ENCODE results near the gene ST3GAL3. TPM values are rescaled to one million over a fixed set of nuclear protein-coding genes. Genes with fewer than 3 reads are reported as not detected.

ST3GAL3 gene
- total RNA-seq, 2 donors from 2014 or later: 25.3 to 34.9 TPM

GRCh38 chr1:43864111-43865045 lies 157.0 kb downstream of the ST3GAL3 start:
- H3K27ac Mint-ChIP-seq: peak overlapping the region; percentile 75
- H3K27me3 Mint-ChIP-seq (ENCODE audit: low read depth): no peaks in the 10 kb centered on the region
- H3K9me3 Mint-ChIP-seq: no peaks in the 10 kb centered on the region
- H3K4me3 Mint-ChIP-seq: peak overlapping the region; percentile 58 to 63
- H3K36me3 Mint-ChIP-seq (ENCODE audit: insufficient read depth in 2 of 2): peaks cover 3 to 5% of the 10 kb centered on the region in 2 donors
- peaks cover 59% of the 10 kb centered on the region for H3K4me1 Mint-ChIP-seq (ENCODE audit: low read depth)
- ATAC-seq (replicated peaks in 1 of 2): peak; percentile 45 to 52
- peak; percentile 18 to 34 for DNase-seq

DNA sequence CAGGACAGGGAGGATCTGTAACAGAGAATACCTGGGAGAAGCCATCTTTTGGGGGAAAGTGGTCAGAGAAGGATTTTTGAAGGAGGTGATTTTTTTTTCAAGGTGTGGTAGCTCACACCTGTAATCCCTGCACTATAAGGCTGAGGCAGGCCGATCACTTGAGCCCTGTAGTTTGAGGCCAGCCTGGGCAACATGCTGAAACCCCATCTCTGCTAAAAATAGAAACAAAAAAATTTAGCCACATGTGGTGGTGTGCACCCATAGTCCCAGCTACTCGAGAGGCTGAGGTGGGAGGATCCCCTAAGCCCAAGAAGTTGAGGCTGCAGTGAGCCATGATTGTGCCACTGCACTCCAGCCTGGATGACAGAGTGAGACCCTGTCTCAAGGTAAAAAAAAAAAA lies 158.9 kb downstream of the ST3GAL3 start:
- H3K4me1 Mint-ChIP-seq (ENCODE audit: low read depth): peaks cover 59% of the 10 kb centered on the region
- ATAC-seq (replicated peaks in 1 of 2): no peak

GRCh38 chr1:43867976-43868740 lies 160.8 kb downstream of the ST3GAL3 start:
- H3K27me3 Mint-ChIP-seq (ENCODE audit: low read depth): no peaks in the 10 kb centered on the region
- peak; percentile 57 to 60 for ATAC-seq (replicated peaks in 1 of 2)
- H3K27ac Mint-ChIP-seq: peak overlapping the region; percentile 79
- peaks cover 3% of the 10 kb centered on the region in 2 donors for H3K36me3 Mint-ChIP-seq (ENCODE audit: insufficient read depth in 2 of 2)
- H3K4me3 Mint-ChIP-seq: peak overlapping the region; percentile 10 to 64
- H3K9me3 Mint-ChIP-seq: no peaks in the 10 kb centered on the region
- no peak for DNase-seq
- H3K4me1 Mint-ChIP-seq (ENCODE audit: low read depth): peaks cover 54% of the 10 kb centered on the region

More for the DNA sequence above, 158.9 kb downstream of the ST3GAL3 start:
- DNase-seq: no peak
- no peaks in the 10 kb centered on the region for H3K9me3 Mint-ChIP-seq
- H3K27me3 Mint-ChIP-seq (ENCODE audit: low read depth): no peaks in the 10 kb centered on the region
- H3K27ac Mint-ChIP-seq: peak overlapping the region; percentile 75
- H3K36me3 Mint-ChIP-seq (ENCODE audit: insufficient read depth in 2 of 2): peaks cover 3 to 5% of the 10 kb centered on the region in 2 donors
- peak overlapping the region; percentile 58 to 63 for H3K4me3 Mint-ChIP-seq

- no peaks in the 10 kb centered on the region for H3K27me3 Mint-ChIP-seq (ENCODE audit: low read depth)
- peak overlapping the region; percentile 79 for H3K27ac Mint-ChIP-seq
Measured at GRCh38 chr1:43868741-43869067, 161.4 kb downstream of the ST3GAL3 start.

GRCh38 chr1:43870306-43870705 lies 163.0 kb downstream of the ST3GAL3 start:
- H3K27me3 Mint-ChIP-seq (ENCODE audit: low read depth): no peaks in the 10 kb centered on the region
- H3K27ac Mint-ChIP-seq: no peak overlapping the region
- peaks cover 0 to 3% of the 10 kb centered on the region in 2 donors for H3K36me3 Mint-ChIP-seq (ENCODE audit: insufficient read depth in 2 of 2)
- H3K9me3 Mint-ChIP-seq: no peaks in the 10 kb centered on the region
- peaks cover 36% of the 10 kb centered on the region for H3K4me1 Mint-ChIP-seq (ENCODE audit: low read depth)
- H3K4me3 Mint-ChIP-seq: no peak overlapping the region
- no peak for ATAC-seq (replicated peaks in 1 of 2)
- no peak for DNase-seq

More at GRCh38 chr1:43868741-43869067, 161.4 kb downstream of the ST3GAL3 start:
- ATAC-seq (replicated peaks in 1 of 2): no peak
- Mint-ChIP-seq H3K4me3 (no peak overlapping the region), H3K4me1 (ENCODE audit: low read depth) (peaks cover 51% of the 10 kb centered on the region), H3K9me3 (no peaks in the 10 kb centered on the region), H3K36me3 (ENCODE audit: insufficient read depth in 2 of 2) (peaks cover 3% of the 10 kb centered on the region in 2 donors)
- DNase-seq: no peak

DNA sequence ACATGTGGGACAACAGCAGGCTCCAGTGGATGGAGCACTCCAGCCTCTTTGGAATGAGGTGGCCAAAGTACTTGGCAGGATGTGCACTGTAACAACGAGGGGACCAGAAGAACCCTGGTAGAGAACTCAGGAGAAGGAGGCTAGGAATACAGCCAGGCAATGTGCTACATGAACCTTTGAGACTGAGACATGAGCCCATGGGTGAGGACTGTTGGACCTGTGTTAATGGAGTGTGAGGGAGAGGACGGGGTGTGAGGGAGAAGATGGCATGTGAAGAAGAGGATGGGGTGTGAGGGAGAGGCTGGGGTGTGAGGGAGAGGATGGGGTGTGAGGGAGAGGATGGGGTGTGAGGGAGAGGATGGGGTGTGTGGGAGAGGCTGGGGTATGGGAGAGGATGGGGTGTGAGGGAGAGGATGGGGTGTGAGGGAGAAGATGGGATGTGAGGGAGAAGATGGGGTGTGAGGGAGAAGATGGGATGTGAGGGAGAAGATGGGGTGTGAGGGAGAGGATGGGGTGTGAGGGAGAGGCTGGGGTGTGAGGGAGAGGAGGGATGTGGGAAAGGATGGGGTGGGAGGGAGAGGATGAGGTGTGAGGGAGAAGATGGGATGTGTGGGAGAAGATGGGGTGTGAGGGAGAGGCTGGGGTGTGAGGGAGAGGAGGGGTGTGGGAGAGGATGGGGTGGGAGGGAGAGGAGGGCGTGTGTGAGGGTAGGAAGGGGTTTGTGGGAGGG lies 164.0 kb downstream of the ST3GAL3 start:
- ATAC-seq (replicated peaks in 1 of 2): no peak
- Mint-ChIP-seq H3K4me3 (no peak overlapping the region), H3K4me1 (ENCODE audit: low read depth) (peaks cover 25% of the 10 kb centered on the region), H3K27ac (no peak overlapping the region), H3K36me3 (ENCODE audit: insufficient read depth in 2 of 2) (peaks cover 0 to 2% of the 10 kb centered on the region in 2 donors), H3K27me3 (ENCODE audit: low read depth) (no peaks in the 10 kb centered on the region), H3K9me3 (no peaks in the 10 kb centered on the region)
- no peak for DNase-seq

GRCh38 chr1:43872280-43872679 lies 164.9 kb downstream of the ST3GAL3 start:
- H3K4me3 Mint-ChIP-seq: no peak overlapping the region
- no peaks in the 10 kb centered on the region for H3K36me3 Mint-ChIP-seq (ENCODE audit: insufficient read depth in 2 of 2)
- no peak overlapping the region for H3K27ac Mint-ChIP-seq
- no peak for ATAC-seq (replicated peaks in 1 of 2)
- H3K27me3 Mint-ChIP-seq (ENCODE audit: low read depth): no peaks in the 10 kb centered on the region
- DNase-seq: no peak
- peaks cover 16% of the 10 kb centered on the region for H3K4me1 Mint-ChIP-seq (ENCODE audit: low read depth)
- no peaks in the 10 kb centered on the region for H3K9me3 Mint-ChIP-seq

GRCh38 chr1:43873851-43874250 lies 166.5 kb downstream of the ST3GAL3 start:
- no peaks in the 10 kb centered on the region for H3K27me3 Mint-ChIP-seq (ENCODE audit: low read depth)
- H3K27ac Mint-ChIP-seq: no peak overlapping the region
- no peaks in the 10 kb centered on the region for H3K36me3 Mint-ChIP-seq (ENCODE audit: insufficient read depth in 2 of 2)
- DNase-seq (no peak), ATAC-seq (replicated peaks in 1 of 2) (no peak)
- H3K9me3 Mint-ChIP-seq: no peaks in the 10 kb centered on the region
- H3K4me1 Mint-ChIP-seq (ENCODE audit: low read depth): peaks cover under 1% of the 10 kb centered on the region
- no peak overlapping the region for H3K4me3 Mint-ChIP-seq

DNA sequence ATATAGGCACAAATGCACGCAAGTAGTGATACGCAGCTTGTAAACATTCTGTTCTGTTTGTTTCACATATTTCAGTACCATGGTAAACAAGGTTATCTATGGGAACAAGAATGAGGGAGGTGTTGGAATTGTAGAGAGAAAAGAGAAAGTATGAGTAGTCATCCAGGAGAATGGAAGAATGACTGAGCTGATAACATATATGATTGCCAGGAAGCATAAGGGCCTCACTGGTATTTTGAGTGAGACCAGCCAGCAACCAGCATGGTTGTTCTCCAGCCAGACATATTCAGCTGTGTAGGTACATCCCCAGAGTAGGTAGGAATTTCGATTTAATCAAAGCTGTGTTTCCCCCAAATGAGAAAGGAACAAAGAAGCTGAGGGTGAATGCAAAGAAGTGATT lies 167.4 kb downstream of the ST3GAL3 start:
- DNase-seq (no peak), ATAC-seq (replicated peaks in 1 of 2) (no peak)
- no peaks in the 10 kb centered on the region for H3K36me3 Mint-ChIP-seq (ENCODE audit: insufficient read depth in 2 of 2)
- H3K4me1 Mint-ChIP-seq (ENCODE audit: low read depth): no peaks in the 10 kb centered on the region
- no peaks in the 10 kb centered on the region for H3K27me3 Mint-ChIP-seq (ENCODE audit: low read depth)
- no peaks in the 10 kb centered on the region for H3K9me3 Mint-ChIP-seq
- no peak overlapping the region for H3K27ac Mint-ChIP-seq
- H3K4me3 Mint-ChIP-seq: no peak overlapping the region

- H3K27ac Mint-ChIP-seq: no peak overlapping the region
- no peaks in the 10 kb centered on the region for H3K27me3 Mint-ChIP-seq (ENCODE audit: low read depth)
- DNase-seq (no peak), ATAC-seq (replicated peaks in 1 of 2) (no peak)
- H3K4me3 Mint-ChIP-seq: no peak overlapping the region
- H3K4me1 Mint-ChIP-seq (ENCODE audit: low read depth): no peaks in the 10 kb centered on the region
- H3K9me3 Mint-ChIP-seq: no peaks in the 10 kb centered on the region
- no peaks in the 10 kb centered on the region for H3K36me3 Mint-ChIP-seq (ENCODE audit: insufficient read depth in 2 of 2)
Measured at GRCh38 chr1:43875331-43875730, 168.0 kb downstream of the ST3GAL3 start.

DNA sequence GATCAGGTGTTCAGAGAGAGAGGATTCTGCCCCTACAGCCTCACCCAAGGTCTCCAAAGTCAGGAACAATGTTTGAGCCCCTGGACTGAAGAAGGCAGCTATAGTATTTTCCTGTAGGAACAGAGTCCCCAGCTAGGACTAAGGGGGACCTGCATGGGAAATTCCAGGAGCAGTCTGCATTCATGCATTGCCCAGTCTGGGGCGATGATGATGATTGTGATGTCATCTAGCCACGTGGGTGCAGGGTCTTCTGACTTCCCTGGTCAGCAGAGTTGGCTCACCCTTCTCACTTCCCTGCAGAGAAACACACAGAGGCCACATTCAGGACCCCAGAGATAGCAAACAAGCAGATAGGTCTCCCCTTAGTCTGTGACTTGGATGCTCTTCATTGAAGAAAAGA lies 169.8 kb downstream of the ST3GAL3 start:
- Mint-ChIP-seq H3K36me3 (ENCODE audit: insufficient read depth in 2 of 2) (no peaks in the 10 kb centered on the region), H3K27ac (no peak overlapping the region), H3K27me3 (ENCODE audit: low read depth) (no peaks in the 10 kb centered on the region), H3K4me3 (no peak overlapping the region), H3K9me3 (no peaks in the 10 kb centered on the region), H3K4me1 (ENCODE audit: low read depth) (no peaks in the 10 kb centered on the region)
- no peak for ATAC-seq (replicated peaks in 1 of 2)
- DNase-seq: no peak

DNA sequence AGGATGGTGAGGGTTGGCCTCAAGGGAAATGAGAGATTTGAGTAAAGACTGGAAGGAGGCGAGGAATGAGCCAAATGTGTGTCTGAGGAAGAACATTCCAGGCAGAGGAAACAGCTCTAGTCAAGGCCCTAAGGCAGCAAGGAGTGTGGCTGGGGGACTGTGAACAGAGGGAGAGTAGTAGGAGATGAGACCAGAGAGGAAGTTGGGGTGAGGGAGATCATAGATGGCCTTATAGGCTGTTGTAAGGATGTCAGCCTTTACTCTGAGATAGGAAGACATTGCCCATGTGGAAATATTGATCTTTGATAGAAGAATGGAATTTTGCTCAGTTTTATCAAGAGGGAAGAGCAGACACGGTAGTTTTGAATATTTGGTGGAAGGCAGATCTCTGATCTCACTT lies 171.1 kb downstream of the ST3GAL3 start:
- Mint-ChIP-seq H3K27ac (no peak overlapping the region), H3K9me3 (no peaks in the 10 kb centered on the region), H3K4me1 (ENCODE audit: low read depth) (no peaks in the 10 kb centered on the region), H3K36me3 (ENCODE audit: insufficient read depth in 2 of 2) (no peaks in the 10 kb centered on the region), H3K27me3 (ENCODE audit: low read depth) (no peaks in the 10 kb centered on the region), H3K4me3 (no peak overlapping the region)
- DNase-seq (no peak), ATAC-seq (replicated peaks in 1 of 2) (no peak)

GRCh38 chr1:43878854-43879253 lies 171.5 kb downstream of the ST3GAL3 start:
- Mint-ChIP-seq H3K27ac (no peak overlapping the region), H3K4me1 (ENCODE audit: low read depth) (no peaks in the 10 kb centered on the region), H3K9me3 (no peaks in the 10 kb centered on the region), H3K27me3 (ENCODE audit: low read depth) (no peaks in the 10 kb centered on the region), H3K4me3 (no peak overlapping the region), H3K36me3 (ENCODE audit: insufficient read depth in 2 of 2) (no peaks in the 10 kb centered on the region)
- ATAC-seq (replicated peaks in 1 of 2) (peak; percentile 75 to 87), DNase-seq (peak in 1 of 2 donors; percentile 28)
